HG02885 (cell line): ENCODE measurements around the gene PCBP3.

Experiments
- ATAC-seq: cut with Tn5 transposase; IDR thresholded peaks from one replicate; pipeline ENCODE4 v1.9.1; 2021; ENCODE audit warnings: mild to moderate bottlenecking; ENCODE audit not compliant: unreplicated experiment, poor library complexity

Gene PCBP3

GRCh38 chr21:45769294-45769693, 125.8 kb downstream of the PCBP3 start:
- ATAC-seq: no peak

- no peak for ATAC-seq
Measured at GRCh38 chr21:45769896-45770295, 126.4 kb downstream of the PCBP3 start.

GRCh38 chr21:45772180-45772579, 128.7 kb downstream of the PCBP3 start:
- ATAC-seq: no peak

- ATAC-seq: no peak
Measured at GRCh38 chr21:45774291-45774690, 130.8 kb downstream of the PCBP3 start.

- no peak for ATAC-seq
Measured at GRCh38 chr21:45776971-45777370, 133.4 kb downstream of the PCBP3 start.

GRCh38 chr21:45778686-45779085, 135.2 kb downstream of the PCBP3 start:
- ATAC-seq: no peak

- ATAC-seq: no peak
Measured at GRCh38 chr21:45779226-45779625, 135.7 kb downstream of the PCBP3 start.

GRCh38 chr21:45780647-45781046, 137.1 kb downstream of the PCBP3 start:
- no peak for ATAC-seq

- ATAC-seq: no peak
Measured at GRCh38 chr21:45781741-45782140, 138.2 kb downstream of the PCBP3 start.

GRCh38 chr21:45786660-45787059, 143.1 kb downstream of the PCBP3 start:
- no peak for ATAC-seq

- ATAC-seq: no peak
Measured at GRCh38 chr21:45787371-45787770, 143.8 kb downstream of the PCBP3 start.

- no peak for ATAC-seq
Measured at GRCh38 chr21:45788198-45788597, 144.7 kb downstream of the PCBP3 start.

GRCh38 chr21:45788637-45789506, 145.3 kb downstream of the PCBP3 start:
- ATAC-seq: no peak

GRCh38 chr21:45790427-45790826, 146.9 kb downstream of the PCBP3 start:
- ATAC-seq: no peak

- no peak for ATAC-seq
Measured at GRCh38 chr21:45791562-45792418, 148.3 kb downstream of the PCBP3 start.

GRCh38 chr21:45792682-45793383, 149.3 kb downstream of the PCBP3 start:
- no peak for ATAC-seq

- no peak for ATAC-seq
Measured at GRCh38 chr21:45794027-45794426, 150.5 kb downstream of the PCBP3 start.

- no peak for ATAC-seq
Measured at GRCh38 chr21:45796003-45796402, 152.5 kb downstream of the PCBP3 start.

GRCh38 chr21:45797338-45797737, 153.8 kb downstream of the PCBP3 start:
- ATAC-seq: no peak

GRCh38 chr21:45799765-45800338, 156.3 kb downstream of the PCBP3 start:
- no peak for ATAC-seq
